Hepatocyte (in vitro differentiated cells): ENCODE data around the gene BUD31.

ENCODE experiments used
- CTCF ChIP-seq: fragments of 200-600 bp; sonication (generic); IDR thresholded peaks from 2 replicates; pipeline ENCODE4 v1.5.1; 2016; ENCODE audit warnings: antibody characterized with exemption, mild to moderate bottlenecking; ENCODE audit not compliant: poor library complexity
- EZH2 ChIP-seq: fragments of 200-600 bp; sonication (generic); IDR thresholded peaks from 2 replicates; pipeline ENCODE4 v1.6.1; 2016; ENCODE audit warnings: antibody characterized with exemption, mild to moderate bottlenecking, borderline replicate concordance
- EZH2phosphoT487 ChIP-seq: fragments of 200-600 bp; sonication (generic); IDR thresholded peaks from one replicate; pipeline ENCODE4 v1.6.1; 2018; ENCODE audit warnings: antibody characterized with exemption, mild to moderate bottlenecking, low read depth, moderate library complexity; ENCODE audit not compliant: unreplicated experiment, severe bottlenecking

- no peak for TF ChIP-seq CTCF
- TF ChIP-seq EZH2phosphoT487: no peak
- no peak for TF ChIP-seq EZH2
These were observed 36.3 kb upstream of the BUD31 start for GRCh38 chr7:99372275-99373090.
